ENCODE results near the gene LPA. TPM values are rescaled to one million over a fixed set of nuclear protein-coding genes. Genes with fewer than 3 reads are reported as not detected.

Gene LPA
- total RNA-seq, 1 experiment from 2014 or later, result 0.13 TPM

- H2BK20ac ChIP-seq (ENCODE audit: low read depth, low read length, poor library complexity, severe bottlenecking), result no peak overlapping the region
- H2BK15ac ChIP-seq (ENCODE audit: low read depth, low read length), result no peak overlapping the region
- no peaks in the 10 kb centered on the region for H3K9me3 ChIP-seq (ENCODE audit: control insufficient read depth, low read depth, low read length)
- H3K4ac ChIP-seq (ENCODE audit: low read depth, low read length), result no peak overlapping the region
- H4K5ac ChIP-seq (ENCODE audit: insufficient read length, low read depth, low read length), result no peak overlapping the region
- no peak overlapping the region for H4K8ac ChIP-seq (replicated peaks; ENCODE audit: insufficient read length, low read depth, low read length)
- Mint-ChIP-seq H3K36me3 (ENCODE audit: insufficient read depth in 1 of 3, low read depth in 3 of 3) (no peaks in the 10 kb centered on the region), H3K4me3 (no peak overlapping the region), H3K27me3 (ENCODE audit: low read depth) (peaks cover 7% of the 10 kb centered on the region), H3K27ac (no peak overlapping the region), H3K9me3 (no peaks in the 10 kb centered on the region; a peak in 1 of 5 replicates), H3K4me1 (no peaks in the 10 kb centered on the region)
- H2AFZ ChIP-seq (ENCODE audit: low read length), result no peak overlapping the region
- DNase-seq, result no peak
- H3K23ac ChIP-seq (ENCODE audit: insufficient read length, low read depth, low read length), result no peak overlapping the region
- H2BK5ac ChIP-seq (ENCODE audit: insufficient read length, low read length), result no peak overlapping the region
- no peaks in the 10 kb centered on the region for H3K79me2 ChIP-seq (ENCODE audit: insufficient read depth, low read length)
- TF ChIP-seq CTCF (conservative IDR thresholded peaks at IDR 0.05), result no peak
- H3K4me2 ChIP-seq (ENCODE audit: insufficient read depth, insufficient read length, low read length), result no peak overlapping the region
- no peak overlapping the region for H2BK120ac ChIP-seq (ENCODE audit: low read depth, low read length, poor library complexity, severe bottlenecking)
- H2AK5ac ChIP-seq (ENCODE audit: insufficient read length, low read length), result no peak overlapping the region
- no peak overlapping the region for H2BK12ac ChIP-seq (ENCODE audit: insufficient read length, low read depth, low read length)
- no peak overlapping the region for H3K56ac ChIP-seq (ENCODE audit: insufficient read length, low read depth, low read length)
- no peak overlapping the region for H3T11ph ChIP-seq (ENCODE audit: low read length)
- H3K14ac ChIP-seq (ENCODE audit: insufficient read depth, low read length), result no peak overlapping the region
- no peaks in the 10 kb centered on the region for H4K20me1 ChIP-seq (ENCODE audit: control insufficient read depth, insufficient read depth, insufficient read length)
- no peak overlapping the region for H3K27ac ChIP-seq (ENCODE audit: insufficient read length, low read depth, low read length)
- H3K4me1 ChIP-seq (ENCODE audit: insufficient read depth, low read length), result peaks cover 2% of the 10 kb centered on the region; the same call in 1 of the 2 replicates
- H3K9ac ChIP-seq (ENCODE audit: extremely low read depth, insufficient read length, low read length), result no peak overlapping the region
- H3K79me1 ChIP-seq (ENCODE audit: insufficient read depth, low read depth, low read length, poor library complexity, severe bottlenecking), result no peaks in the 10 kb centered on the region
- no peaks in the 10 kb centered on the region for H3K23me2 ChIP-seq (ENCODE audit: insufficient read length, low read depth, low read length, poor library complexity, severe bottlenecking)
- no peak overlapping the region for H3K18ac ChIP-seq (ENCODE audit: insufficient read length, low read depth, low read length)
- no peak overlapping the region for H4K91ac ChIP-seq (ENCODE audit: insufficient read length, low read depth, low read length)
- H3K27me3 ChIP-seq (ENCODE audit: insufficient read depth, low read length), result no peaks in the 10 kb centered on the region
- no CpG with 5 or more reads among the region's 1 CpG for WGBS (ENCODE audit: extremely low coverage, insufficient read length, low lambda C conversion rate)
These were observed 128.8 kb downstream of the LPA start for GRCh38 chr6:160535270-160535669.

Measured in H9 (cell line).